GM12878 (cell line): ENCODE measurements around the gene ZMYND19. TPM values are rescaled to one million over a fixed set of nuclear protein-coding genes. Genes with fewer than 3 reads are reported as not detected.

ENCODE experiments used
- ATAC-seq: fragments of 200-7000 bp; cut with Tn5 transposase; 3 replicates; pipeline ENCODE4 v1.9.1; 2020; ENCODE audit warnings: mild to moderate bottlenecking, moderate library complexity
- Bru-seq: library from RNA; stranded (reverse); fragments of 400-500 nt; gene quantifications from one replicate; lab custom pipeline; 2021; lab: Mats Ljungman, UMichigan
- BruChase-seq, 2 experiments: library from RNA; stranded (reverse); fragments of 400-500 nt; gene quantifications; one replicate each; lab custom pipeline; 2021; lab: Mats Ljungman, UMichigan
- BruUV-seq: library from RNA; stranded (reverse); fragments of 400-500 nt; replicated peaks from 2 replicates; lab custom pipeline; 2021; lab: Mats Ljungman, UMichigan
- CTCF ChIA-PET: fragments of 300-600 bp; sonication (Branson Sonifier 250); formaldehyde crosslinking; extraction: SDS; loops from one replicate; lab custom pipeline; 2021; ENCODE audit warnings: inconsistent platforms; lab: Yijun Ruan, JAX
- POLR2A ChIA-PET: fragments of 350-600 bp; formaldehyde crosslinking; extraction: SDS; loops from one replicate; lab custom pipeline; 2021; ENCODE audit warnings: inconsistent platforms; lab: Charles Lee
- RAD21 ChIA-PET: fragments of 300-600 bp; sonication (Branson Sonifier 250); formaldehyde crosslinking; loops from one replicate; lab custom pipeline; 2023; ENCODE audit warnings: antibody characterized with exemption; ENCODE audit not compliant: unreplicated experiment; lab: Charles Lee
- SMC1A ChIA-PET: fragments of 300-600 bp; sonication (Branson Sonifier 250); formaldehyde crosslinking; loops from one replicate; lab custom pipeline; 2023; ENCODE audit not compliant: unreplicated experiment, uncharacterized antibody; lab: Charles Lee
- DNase-seq: peaks from one replicate; pipeline ENCODE4 v3.0.0-alpha.2; 2011; ENCODE audit warnings: low read depth, low spot score
- FAIRE-seq: peaks from 3 replicates; lab custom pipeline; 2011; peaks lifted over from hg19 to GRCh38; lab: Jason Lieb, UNC
- H2AFZ ChIP-seq: 2 replicates; pipeline ENCODE4 v1.6.0; 2011; ENCODE audit warnings: low read depth, low read length, control low read depth; ENCODE audit not compliant: control insufficient read depth
- H3K27ac ChIP-seq: 2 replicates; pipeline ENCODE4 v1.5.1; 2011; ENCODE audit warnings: control low read depth; ENCODE audit not compliant: control insufficient read depth, insufficient read depth
- H3K27me3 ChIP-seq, 2 experiments: replicated peaks in 1 of 2; 2 replicates each; pipeline versions ENCODE4 v1.6.0 to v1.6.1; 2011; ENCODE audit warnings: low read length in 1 of 2; ENCODE audit not compliant: control insufficient read depth in 2 of 2, insufficient read depth in 2 of 2
- H3K36me3 ChIP-seq, 2 experiments: 2 replicates each; pipeline ENCODE4 v1.5.1; 2011; ENCODE audit warnings: low read length in 1 of 2; ENCODE audit not compliant: control insufficient read depth in 2 of 2, insufficient read depth in 2 of 2
- H3K4me1 ChIP-seq: 2 replicates; pipeline ENCODE4 v1.6.1; 2011; ENCODE audit warnings: mild to moderate bottlenecking, low read length, moderate library complexity, mixed read lengths; ENCODE audit not compliant: control insufficient read depth, insufficient read depth
- H3K4me2 ChIP-seq: 2 replicates; pipeline ENCODE4 v1.6.0; 2011; ENCODE audit warnings: control low read depth; ENCODE audit not compliant: control insufficient read depth, insufficient read depth
- H3K4me3 ChIP-seq: fragments of 200-600 bp; sonication (generic); 2 replicates; pipeline ENCODE4 v1.5.1; 2016
- H3K79me2 ChIP-seq: 2 replicates; pipeline ENCODE4 v1.6.0; 2011; ENCODE audit warnings: low read length; ENCODE audit not compliant: control insufficient read depth, insufficient read depth
- H3K9ac ChIP-seq: 2 replicates; pipeline ENCODE4 v1.8.0; 2011; ENCODE audit warnings: low read length, control low read depth, mixed read lengths; ENCODE audit not compliant: control insufficient read depth, insufficient read depth
- H3K9me3 ChIP-seq: replicated peaks from 3 replicates; pipeline ENCODE4 v1.5.1; 2011; ENCODE audit warnings: mild to moderate bottlenecking, low read length; ENCODE audit not compliant: control insufficient read depth, insufficient read depth
- H4K20me1 ChIP-seq: 2 replicates; pipeline ENCODE4 v1.6.0; 2011; ENCODE audit not compliant: control insufficient read depth, insufficient read depth
- BCL11A ChIP-seq: IDR thresholded peaks from 2 replicates; pipeline ENCODE4 v1.6.1; 2011; ENCODE audit warnings: low read depth, low read length
- CBFB ChIP-seq: IDR thresholded peaks from 2 replicates; pipeline ENCODE4 v1.6.1; 2016; ENCODE audit warnings: antibody characterized with exemption, low read depth
- CBX3 ChIP-seq: fragments of 200-600 bp; sonication (generic); IDR thresholded peaks from 2 replicates; pipeline ENCODE4 v1.6.1; 2016; ENCODE audit warnings: low read depth, borderline replicate concordance
- EGR1 ChIP-seq, 2 experiments: IDR thresholded peaks; 1 replicate in 1 of 2; 2 replicates in 1 of 2; pipeline ENCODE4 v1.6.1; 2011 to 2012; ENCODE audit warnings: low read depth in 2 of 2, low read length in 2 of 2, borderline replicate concordance in 1 of 2, mild to moderate bottlenecking in 1 of 2, moderate library complexity in 1 of 2
- LARP7 ChIP-seq: fragments of 450-650 bp; IDR thresholded peaks from 2 replicates; pipeline ENCODE4 v1.6.1; 2017; ENCODE audit warnings: mild to moderate bottlenecking
- MYB ChIP-seq: fragments of 150-350 bp; IDR thresholded peaks from 2 replicates; pipeline ENCODE4 v1.6.1; 2014; ENCODE audit warnings: mild to moderate bottlenecking, low read depth, low read length, borderline replicate concordance
- PAX5 ChIP-seq: IDR thresholded peaks from 2 replicates; pipeline ENCODE4 v1.6.1; 2011; ENCODE audit warnings: low read depth, low read length, borderline replicate concordance
- SMAD1 ChIP-seq: fragments of 450-650 bp; IDR thresholded peaks from 2 replicates; pipeline ENCODE4 v1.6.1; 2018; ENCODE audit warnings: mild to moderate bottlenecking, low read depth; ENCODE audit not compliant: partially characterized antibody
- SRF ChIP-seq, 2 experiments: IDR thresholded peaks; 2 replicates each; pipeline ENCODE4 v1.6.1; 2011; ENCODE audit warnings: low read depth in 2 of 2, low read length in 2 of 2, mild to moderate bottlenecking in 1 of 2, moderate library complexity in 1 of 2
- SUPT20H ChIP-seq: IDR thresholded peaks from 2 replicates; pipeline ENCODE4 v1.6.1; 2011; ENCODE audit warnings: low read depth, mild to moderate bottlenecking, low read length, moderate library complexity, borderline replicate concordance; ENCODE audit not compliant: control insufficient read depth
- SUZ12 ChIP-seq: fragments of 200-600 bp; sonication (generic); IDR thresholded peaks from one replicate; pipeline ENCODE4 v1.6.1; 2018; ENCODE audit warnings: antibody characterized with exemption, mild to moderate bottlenecking; ENCODE audit not compliant: unreplicated experiment
- WRNIP1 ChIP-seq: IDR thresholded peaks from 2 replicates; pipeline ENCODE4 v1.6.1; 2011; ENCODE audit warnings: low read depth, low read length, improper control_type of control experiment, borderline replicate concordance
- ZNF622 ChIP-seq: fragments of 450-650 bp; IDR thresholded peaks from 2 replicates; pipeline ENCODE4 v1.6.1; 2017; ENCODE audit warnings: mild to moderate bottlenecking, inconsistent platforms
- WGBS: methylation state at CpG from one replicate; pipeline ENCODE4 v1.1.6; 2016; ENCODE audit warnings: low lambda C conversion rate; ENCODE audit not compliant: insufficient replicate concordance, insufficient coverage; ENCODE audit errors: missing lambda C conversion rate; 5-methylcytosine and 5-hydroxymethylcytosine counted together
- in situ Hi-C: fragments of 300-500 bp; cut with MboI; formaldehyde crosslinking; loops from 9 replicates; pipeline ENCODE4 v1.14.3; 2018; ENCODE audit warnings: mixed read lengths
- intact Hi-C: fragments of 100-400 bp; cut with micrococcal nuclease; formaldehyde crosslinking; loops from one replicate; pipeline ENCODE4 v1.14.2; 2022; ENCODE audit not compliant: unreplicated experiment
- long read RNA-seq, 2 experiments: library from polyadenylated mRNA; unstranded; transcript quantifications; one replicate each; pipeline ENCODE4 v2.0.0, GENCODE V29; 2019 to 2020
- polyA minus RNA-seq, 3 experiments: library from RNA; depleted of rRNA, polyadenylated mRNA; stranded (reverse); fragments of >200 nt; gene quantifications; 2 replicates each; pipeline ENCODE4 v1.2.3, GENCODE V29; 2011
- polyA plus RNA-seq, 11 experiments: library from polyadenylated mRNA; depleted of rRNA in 4 of 11; unstranded in 6 of 11; stranded (reverse) in 5 of 11; fragments of >200 nt; fragmentation: Nextera tagmentation in 4 of 11; fragmentation: Illumina TruSeq in 1 of 11; extraction: Ambion mirVana in 4 of 11; extraction: Trizol in 1 of 11; gene quantifications; 1 replicate in 1 of 11; 2 replicates in 10 of 11; pipeline versions ENCODE4 v1.2.1 to v1.2.3, GENCODE V29; 2011 to 2016; ENCODE audit warnings: inconsistent platforms in 2 of 11, missing spikeins in 2 of 11, low read depth in 1 of 11
- total RNA-seq, 4 experiments: library from RNA; depleted of rRNA in 3 of 4; stranded (reverse); fragments of >200 nt in 3 of 4; fragmentation: Illumina TruSeq in 1 of 4; extraction: Trizol in 1 of 4; gene quantifications; 2 replicates each; pipeline versions ENCODE4 v1.2.1 to v1.2.3, GENCODE V29; 2013 to 2021
- TF ChIP-seq, protein P1 (sequence below): IDR thresholded peaks from 2 replicates; pipeline ENCODE4 v1.6.1; 2011; ENCODE audit warnings: low read depth, mild to moderate bottlenecking, low read length, moderate library complexity, borderline replicate concordance; ENCODE audit errors: extremely low read depth
- TF ChIP-seq, protein P2 (sequence below): IDR thresholded peaks from 2 replicates; pipeline ENCODE4 v1.6.1; 2012; ENCODE audit warnings: low read depth, low read length, improper control_type of control experiment

The ZMYND19 gene
- 20.6 and 23.2 TPM in 2 replicates for total RNA-seq (2013; cell fraction: nucleolus; rRNA removed)
- total RNA-seq (2014; rRNA removed), result 38.6 and 43.8 TPM in 2 replicates
- total RNA-seq (2014; rRNA removed; fragmentation: Illumina TruSeq; extraction: Trizol), result 22.6 and 25.7 TPM in 2 replicates
- total RNA-seq (2021), result 50.6 and 54.8 TPM in 2 replicates
- polyA plus RNA-seq (2011; ENCODE audit: low read depth), result 8.7 TPM
- polyA plus RNA-seq (2011; rRNA removed), result 15.6 and 20.4 TPM in 2 replicates
- polyA plus RNA-seq (2011; cell fraction: cytosol; rRNA removed), result 21.9 and 29.7 TPM in 2 replicates
- 89.6 and 118 TPM in 2 replicates for polyA plus RNA-seq (2011; cell fraction: nucleus; rRNA removed)
- polyA plus RNA-seq (2012), result 18.7 and 20.9 TPM in 2 replicates
- 6.2 and 19.7 TPM in 2 replicates for polyA plus RNA-seq (2014; fragmentation: Illumina TruSeq; extraction: Trizol)
- polyA plus RNA-seq (2014; fragmentation: Nextera tagmentation; extraction: Ambion mirVana), result 1 to 10 TPM in 1 of 2 experiments, under 1 TPM in 1; 0.84 to 2.6 TPM
- 51.2 and 53.0 TPM in 2 replicates for polyA plus RNA-seq (2014; rRNA removed)
- polyA plus RNA-seq (2016; fragmentation: Nextera tagmentation; extraction: Ambion mirVana), result 1 to 10 TPM; 3.2 to 7.1 TPM
- 6.7 and 12.6 TPM in 2 replicates for polyA minus RNA-seq (2011; rRNA and poly(A)+ RNA removed)
- 6.0 and 10.9 TPM in 2 replicates for polyA minus RNA-seq (2011; cell fraction: cytosol; rRNA and poly(A)+ RNA removed)
- 13.7 and 21.2 TPM in 2 replicates for polyA minus RNA-seq (2011; cell fraction: nucleus; rRNA and poly(A)+ RNA removed)
- Bru-seq, nascent RNA, result percentile 71 among the genes with signal in this experiment
- percentile 75 among the genes with signal in this experiment for BruChase-seq, experiment 1, labeled RNA remaining after a 6-hour chase
- BruChase-seq, experiment 2, labeled RNA remaining after a 2-hour chase, result percentile 75 among the genes with signal in this experiment
- long read RNA-seq, experiment 1, partial matches to known transcripts, result 1 of 1 reads
- long read RNA-seq, experiment 1, other reads (novel, unspliced or antisense), result 0 of 1 reads
- long read RNA-seq, experiment 2, partial matches to known transcripts, result 10 of 13 reads
- long read RNA-seq, experiment 2, other reads (novel, unspliced or antisense), result 2 of 13 reads

DNA sequence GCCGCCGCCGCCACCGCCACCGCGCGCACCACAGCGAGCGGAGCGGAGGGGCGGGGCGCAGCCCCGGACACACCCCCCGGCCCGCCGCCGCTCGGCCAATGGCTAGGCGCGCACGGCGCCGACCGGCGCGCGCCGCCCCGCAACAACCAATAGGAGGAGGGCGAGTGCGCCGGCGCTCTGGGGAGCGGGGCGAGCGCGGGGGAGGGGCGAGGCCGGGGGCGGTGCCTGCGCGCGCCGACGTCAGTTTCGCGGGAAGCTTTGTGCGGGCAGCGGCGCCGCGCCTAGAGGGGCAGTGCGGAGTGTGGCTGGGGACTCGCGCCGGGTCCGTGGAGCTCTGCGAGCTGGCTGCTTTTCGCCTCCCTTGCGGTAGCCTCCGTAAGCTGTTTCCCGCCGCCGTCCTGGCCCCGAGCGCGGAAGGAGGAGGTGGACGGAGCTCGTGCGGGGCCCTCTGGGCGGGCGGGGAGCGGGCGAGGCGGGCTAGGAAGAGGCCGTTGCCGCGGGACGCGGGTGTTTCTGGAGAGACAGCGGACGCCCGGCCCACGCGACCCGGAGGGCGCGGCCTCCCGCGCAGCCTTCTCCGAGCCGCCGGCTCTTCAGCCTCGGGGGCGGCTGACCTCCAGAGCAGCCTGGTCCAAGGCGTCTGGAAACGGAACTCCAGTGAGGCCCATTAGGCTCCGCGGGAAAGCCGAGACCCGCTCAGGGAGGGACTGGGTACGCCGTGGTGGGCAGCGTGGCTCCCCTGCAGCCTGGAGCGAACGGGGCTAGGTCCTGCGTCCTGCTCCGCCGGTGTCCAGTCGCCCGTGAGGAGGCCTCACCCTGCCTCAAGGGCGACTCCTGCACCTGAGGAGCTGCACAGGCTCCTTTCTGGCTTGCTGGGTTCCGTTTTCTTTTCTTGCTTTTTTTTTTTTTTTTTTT, at the start of gene ZMYND19:
TSS of gene ZMYND19 (minus strand) at position 44 of the 915 bp plus-strand sequence. CDS start 249 bp downstream, outside the sequence.
- intact Hi-C loops, result no loop called here
- FAIRE-seq, result no peak
- H3K9ac ChIP-seq, result peak within 1 kb of the TSS; percentile 78
- peak; percentile 97 for ATAC-seq
- H3K4me3 ChIP-seq, result peak within 1 kb of the TSS; percentile 95
- SMC1A ChIA-PET, result interaction anchor here (1.0 kb wide), 1 partner anchor 15 kb away, joined by 3 read pairs; no protein-coding TSS in a partner anchor
- H3K36me3 ChIP-seq, result peaks cover 9 to 11% of the 10 kb centered on the region in 2 experiments; a peak in 3 of 4 replicates
- H3K27ac ChIP-seq, result peak within 1 kb of the TSS; percentile 54; the same call in 1 of the 2 replicates
- H3K79me2 ChIP-seq, result peaks cover 14% of the 10 kb centered on the region
- H3K27me3 ChIP-seq, result no peaks in the 10 kb centered on the region
- peak; percentile 15 for DNase-seq
- in situ Hi-C loops, result no loop called here
- TSS peak; percentile 87 for BruUV-seq
- 0% methylated on average over 56 of the region's 113 CpGs for whole genome bisulfite sequencing
- H4K20me1 ChIP-seq, result no peaks in the 10 kb centered on the region
- RAD21 ChIA-PET, result interaction anchor here (0.8 to 1.5 kb wide), 3 partner anchors 14 to 40 kb away, joined by 3 to 4 read pairs (median 4); partner anchors contain the start of genes ARRDC1, EHMT1 and MRPL41
- peaks cover 6% of the 10 kb centered on the region; the same call in 1 of the 2 replicates for H3K4me1 ChIP-seq
- H3K4me2 ChIP-seq, result peak within 1 kb of the TSS; percentile 91
- peak within 1 kb of the TSS; percentile 82 for H2AFZ ChIP-seq
- POLR2A ChIA-PET, result interaction anchor here (0.7 to 1.0 kb wide), 2 partner anchors 39 to 42 kb away, joined by 3 read pairs; partner anchors contain the start of gene MRPL41
- CTCF ChIA-PET, result interaction anchor here (1.0 to 1.5 kb wide), 3 partner anchors 11 to 56 kb away, joined by 3 read pairs; no protein-coding TSS in a partner anchor
- no peaks in the 10 kb centered on the region for H3K9me3 ChIP-seq
- TF ChIP-seq ZNF622 (no peak), BCL11A (no peak), CBFB (no peak), SUPT20H (no peak), PAX5 (no peak), LARP7 (peak; percentile 60), WRNIP1 (no peak), SUZ12 (no peak), CBX3 (no peak), EGR1 (IDR thresholded peaks at IDR 0.05; ENCODE audit: borderline replicate concordance in 1 of 2, low read depth in 2 of 2, low read length in 2 of 2) (peak in 1 of 2 experiments; percentile 43; a peak in 1 of 3 replicates), SMAD1 (no peak), MYB (no peak), SRF (IDR thresholded peaks at IDR 0.05; ENCODE audit: low read depth in 2 of 2, low read length in 2 of 2) (no peak)
- TF ChIP-seq, protein P1, sequence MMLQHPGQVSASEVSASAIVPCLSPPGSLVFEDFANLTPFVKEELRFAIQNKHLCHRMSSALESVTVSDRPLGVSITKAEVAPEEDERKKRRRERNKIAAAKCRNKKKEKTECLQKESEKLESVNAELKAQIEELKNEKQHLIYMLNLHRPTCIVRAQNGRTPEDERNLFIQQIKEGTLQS, result no peak
- TF ChIP-seq, protein P2, sequence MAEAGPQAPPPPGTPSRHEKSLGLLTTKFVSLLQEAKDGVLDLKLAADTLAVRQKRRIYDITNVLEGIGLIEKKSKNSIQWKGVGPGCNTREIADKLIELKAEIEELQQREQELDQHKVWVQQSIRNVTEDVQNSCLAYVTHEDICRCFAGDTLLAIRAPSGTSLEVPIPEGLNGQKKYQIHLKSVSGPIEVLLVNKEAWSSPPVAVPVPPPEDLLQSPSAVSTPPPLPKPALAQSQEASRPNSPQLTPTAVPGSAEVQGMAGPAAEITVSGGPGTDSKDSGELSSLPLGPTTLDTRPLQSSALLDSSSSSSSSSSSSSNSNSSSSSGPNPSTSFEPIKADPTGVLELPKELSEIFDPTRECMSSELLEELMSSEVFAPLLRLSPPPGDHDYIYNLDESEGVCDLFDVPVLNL, result peak; percentile 60; the same call in 1 of the 2 replicates
